ACHN (cell line): ENCODE measurements around the gene TMEM106A.
"Not testable (repeated sequence)": the region's sequence is repeated elsewhere in the genome, so short reads cannot be mapped to it uniquely, and the experiment has no call there.

Source experiments
- DNase-seq: peaks from one replicate; pipeline ENCODE4 v3.0.0-alpha.2; 2015
- in situ Hi-C: cut with HindIII; loops from 2 replicates; pipeline ENCODE4 v1.10.0; 2017; ENCODE audit warnings: low sequenced_read_pairs, low pct_ligation_motif_present, low pct_unique_long_range_greater_than_20kb

The TMEM106A gene

DNA sequence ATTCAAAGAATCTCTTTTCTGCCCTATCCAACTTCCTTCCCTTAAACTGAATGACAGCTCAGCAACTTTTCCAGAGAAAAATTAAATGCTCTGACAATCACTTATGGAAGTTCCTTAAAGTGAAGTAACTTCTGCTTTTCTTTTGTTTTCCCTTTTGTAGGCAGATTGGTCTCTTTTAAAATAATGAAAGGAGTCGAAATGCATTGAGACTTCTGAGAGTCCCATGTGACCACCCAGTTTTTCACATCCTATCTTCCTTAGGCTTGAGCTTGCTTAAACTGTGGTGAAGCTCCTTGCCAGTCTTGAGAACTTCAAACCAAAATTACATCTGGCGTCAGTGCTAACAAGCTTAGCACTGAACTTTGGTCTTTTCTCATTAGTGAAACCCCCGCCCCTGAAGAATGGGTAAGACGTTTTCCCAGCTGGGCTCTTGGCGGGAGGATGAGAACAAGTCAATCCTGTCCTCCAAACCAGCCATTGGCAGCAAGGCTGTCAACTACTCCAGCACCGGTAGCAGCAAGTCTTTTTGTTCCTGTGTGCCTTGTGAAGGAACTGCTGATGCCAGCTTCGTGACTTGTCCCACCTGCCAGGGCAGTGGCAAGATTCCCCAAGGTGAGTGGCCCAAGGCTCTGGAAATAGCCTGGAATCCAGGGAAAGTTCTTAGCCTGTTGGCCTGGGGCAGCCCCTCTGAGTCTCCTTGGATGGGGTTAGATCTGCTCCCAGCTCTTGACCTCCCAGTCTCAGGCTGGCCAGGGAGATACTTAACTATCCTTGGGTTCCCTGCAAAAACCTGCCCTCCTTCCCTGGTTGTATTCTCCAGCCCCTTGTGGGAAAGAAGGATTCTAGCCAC lies 1.2 kb downstream of the TMEM106A start:
- DNase-seq = no peak
- in situ Hi-C loops = no loop called here

GRCh38 chr17:43213545-43213944 lies 1.9 kb downstream of the TMEM106A start:
- DNase-seq = no peak
- in situ Hi-C loops = no loop called here

- DNase-seq = no peak
- in situ Hi-C loops = no loop called here
Observed at GRCh38 chr17:43215341-43215740, 3.7 kb downstream of the TMEM106A start.

DNA sequence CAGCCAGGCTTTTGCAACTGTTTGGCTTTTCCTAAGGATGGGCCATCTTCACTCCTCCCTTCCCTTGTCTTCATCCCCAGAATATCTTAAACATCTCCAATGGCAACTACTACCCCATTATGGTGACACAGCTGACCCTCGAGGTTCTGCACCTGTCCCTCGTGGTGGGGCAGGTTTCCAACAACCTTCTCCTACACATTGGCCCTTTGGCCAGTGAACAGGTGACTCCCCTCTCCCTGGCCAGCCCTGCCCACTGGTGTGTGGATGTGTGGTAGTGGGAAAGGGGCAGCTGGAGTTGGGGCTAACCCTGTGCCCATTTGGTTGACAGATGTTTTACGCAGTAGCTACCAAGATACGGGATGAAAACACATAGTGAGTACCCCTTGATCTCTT lies 4.7 kb downstream of the TMEM106A start:
- no peak for DNase-seq
- in situ Hi-C loops = no loop called here

- in situ Hi-C loops = no loop called here
Observed at GRCh38 chr17:43216762-43217613, 5.3 kb downstream of the TMEM106A start.

DNA sequence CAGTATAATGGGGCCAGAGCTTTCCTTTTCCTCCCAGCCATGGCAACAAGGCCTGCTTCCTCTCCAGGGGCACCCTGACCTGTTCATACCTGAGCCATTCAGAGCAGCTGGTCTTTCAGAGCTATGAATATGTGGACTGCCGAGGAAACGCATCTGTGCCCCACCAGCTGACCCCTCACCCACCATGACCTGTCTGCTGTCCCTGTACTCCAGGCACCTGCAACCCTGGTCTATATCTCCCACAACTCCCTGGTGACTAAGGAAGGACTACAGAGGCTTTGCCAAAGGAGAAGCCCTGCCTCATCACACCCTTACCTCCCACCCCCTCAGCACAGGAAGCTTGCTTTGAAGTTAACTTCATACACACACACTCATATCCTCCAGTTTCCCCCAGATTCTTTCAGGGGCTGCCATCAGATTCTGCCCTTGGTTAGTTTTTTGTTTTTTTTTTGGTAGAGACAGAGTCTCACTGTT lies 6.0 kb downstream of the TMEM106A start:
- no peak for DNase-seq
- in situ Hi-C loops = no loop called here

More at GRCh38 chr17:43216762-43217613, 5.3 kb downstream of the TMEM106A start:
- no peak for DNase-seq

DNA sequence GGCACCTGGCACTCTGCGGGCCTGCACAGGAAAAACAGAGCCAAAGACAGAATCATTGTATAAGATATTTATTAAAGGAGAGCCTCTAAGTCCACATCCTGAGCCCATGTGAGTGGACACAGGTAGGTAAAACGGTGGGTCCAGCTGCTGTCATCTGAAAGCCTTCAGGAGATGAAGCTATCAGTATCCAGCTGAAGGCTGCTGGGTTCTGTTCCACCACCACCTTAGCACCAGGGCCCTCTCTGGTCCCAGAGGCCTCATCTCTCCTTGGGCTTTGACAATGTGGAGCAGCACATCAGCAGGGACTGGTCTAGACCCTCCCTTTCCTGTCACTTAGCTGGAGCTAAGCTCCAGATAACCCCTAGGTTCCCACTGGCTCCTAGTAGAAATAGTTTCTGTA lies 7.3 kb downstream of the TMEM106A start:
- in situ Hi-C loops = no loop called here
- no peak for DNase-seq

DNA sequence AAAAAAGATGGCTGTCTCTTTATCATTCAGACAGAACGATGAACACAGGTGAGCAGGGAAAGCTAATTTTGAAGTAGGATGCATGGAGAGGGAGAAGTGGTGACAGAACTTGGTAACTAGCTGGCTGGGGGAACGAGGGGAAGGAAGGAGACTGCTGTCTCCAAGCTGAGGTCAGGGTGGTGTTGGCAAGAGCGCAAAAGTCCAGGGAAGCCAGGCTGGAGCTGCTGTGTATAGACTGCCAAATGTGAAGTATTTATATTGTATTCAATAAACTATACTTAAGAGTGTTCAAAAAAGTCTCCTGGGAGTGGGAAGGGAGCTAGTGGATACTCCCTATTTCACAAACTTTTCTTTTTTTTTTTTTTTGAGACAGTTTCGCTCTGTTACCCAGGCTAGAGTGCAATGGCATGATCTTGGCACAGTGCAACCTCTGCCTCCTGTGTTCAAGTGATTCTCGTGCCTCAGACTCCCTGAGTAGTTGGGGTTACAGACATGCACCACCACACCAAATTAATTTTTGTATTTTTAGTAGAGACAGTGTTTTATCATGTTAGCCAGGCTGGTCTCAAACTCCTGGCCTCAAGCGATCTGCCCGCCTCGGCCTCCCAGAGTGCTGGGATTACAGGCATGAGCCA lies 8.2 kb downstream of the TMEM106A start:
- in situ Hi-C loops = no loop called here
- DNase-seq = no peak

- in situ Hi-C loops = no loop called here
- no peak for DNase-seq
Observed at GRCh38 chr17:43220511-43221125, 8.9 kb downstream of the TMEM106A start.

GRCh38 chr17:43224146-43224705 lies 12.6 kb downstream of the TMEM106A start:
- no peak for DNase-seq
- in situ Hi-C loops = no loop called here

DNA sequence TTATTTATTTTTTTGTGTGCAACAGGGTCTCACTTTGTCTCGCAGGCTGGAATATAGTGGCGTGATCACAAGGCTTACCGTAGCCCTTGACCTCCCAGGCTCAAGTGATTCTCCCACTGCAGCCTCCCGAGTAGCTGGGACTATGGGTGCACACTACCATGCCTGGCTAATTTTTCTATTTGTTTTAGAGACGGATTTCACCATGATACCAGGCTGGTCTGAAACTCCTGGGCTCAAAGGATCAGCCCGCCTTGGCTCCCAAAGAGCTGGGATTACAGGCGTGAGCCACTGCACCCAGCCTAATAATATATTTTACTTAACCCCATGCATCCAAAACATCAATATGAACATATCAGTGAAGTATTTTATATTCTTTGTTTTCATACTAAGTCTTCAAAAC lies 14.7 kb downstream of the TMEM106A start:
- no peak for DNase-seq
- in situ Hi-C loops = no loop called here

DNA sequence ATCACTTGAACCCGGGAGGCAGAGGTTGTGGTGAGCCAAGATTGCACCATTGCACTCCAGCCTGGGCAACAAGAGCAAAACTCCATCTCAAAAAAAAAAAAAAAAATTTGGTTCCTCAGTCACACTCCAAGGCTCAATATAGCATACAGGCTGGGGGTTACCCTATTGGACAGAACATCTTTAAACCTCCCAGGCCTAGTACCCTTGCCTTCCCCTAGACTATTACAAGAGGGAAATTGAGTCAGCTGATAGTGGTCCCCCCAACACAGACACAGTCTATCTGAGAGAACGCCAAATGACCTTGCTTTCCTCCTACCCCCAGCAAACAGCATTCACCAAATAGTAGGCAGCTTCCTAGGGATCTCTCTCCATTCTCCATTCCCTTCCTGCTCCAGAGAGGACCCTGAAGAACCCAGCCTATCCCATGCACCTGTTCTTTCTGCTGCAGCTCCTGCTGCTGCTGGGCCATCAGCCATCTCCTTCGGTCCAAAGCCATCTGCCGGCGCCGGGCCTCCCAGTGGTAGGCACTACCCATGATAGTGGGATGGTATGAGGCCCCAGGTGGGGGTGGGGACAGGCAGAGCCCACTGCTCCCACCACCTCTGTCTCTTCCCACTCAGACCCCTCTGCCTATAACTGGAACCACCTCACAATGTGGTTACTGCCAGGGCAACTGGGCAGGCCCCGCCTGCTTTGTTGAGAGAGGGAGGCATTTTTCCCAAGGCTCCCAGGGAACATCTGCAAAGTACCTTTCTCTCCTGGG lies 16.5 kb downstream of the TMEM106A start, which contains the start of gene CCDC200:
TSS of gene CCDC200 (minus strand) at position 604 of the 763 bp plus-strand sequence. CDS start at position 535, 69 bp downstream.
- DNase-seq, in situ Hi-C loops: not testable (repeated sequence)

DNA sequence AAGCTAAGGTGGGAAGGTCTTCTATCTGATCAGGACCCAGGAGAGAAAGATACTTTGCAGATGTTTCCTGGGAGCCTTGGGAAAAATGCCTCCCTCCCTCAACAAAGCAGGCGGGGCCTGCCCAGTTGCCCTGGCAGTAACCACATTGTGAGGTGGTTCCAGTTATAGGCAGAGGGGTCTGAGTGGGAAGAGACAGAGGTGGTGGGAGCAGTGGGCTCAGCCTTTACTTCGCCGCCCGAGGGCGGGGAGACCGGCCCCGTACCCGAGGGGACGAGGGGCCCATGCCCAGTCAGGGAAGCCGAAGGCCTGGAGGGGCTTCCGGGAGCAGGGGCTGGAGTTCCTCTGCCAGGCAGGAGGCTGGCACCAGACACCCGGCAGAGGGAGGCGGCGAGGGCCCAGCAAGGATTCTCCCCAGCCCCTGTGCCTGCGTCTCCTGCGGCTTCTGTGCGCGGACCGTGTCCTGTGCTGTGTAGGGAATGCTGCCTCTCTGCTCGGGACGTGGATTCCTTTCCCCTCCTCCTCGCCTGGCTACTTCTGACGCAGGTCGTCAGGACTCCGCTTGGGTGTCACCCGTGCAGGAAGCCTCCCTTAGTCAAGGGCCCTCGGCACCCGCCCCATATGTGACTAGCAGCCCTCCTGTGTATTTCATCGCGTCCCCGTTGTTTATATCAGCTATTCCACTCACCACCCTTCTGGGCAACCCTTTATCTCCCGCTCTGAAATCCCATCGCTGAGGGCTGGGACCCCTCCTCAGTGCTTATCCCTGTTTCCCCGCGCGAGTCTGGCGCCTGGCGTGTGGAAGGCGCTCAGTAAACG lies 19.7 kb downstream of the TMEM106A start:
- in situ Hi-C loops, DNase-seq: not testable (repeated sequence)

DNA sequence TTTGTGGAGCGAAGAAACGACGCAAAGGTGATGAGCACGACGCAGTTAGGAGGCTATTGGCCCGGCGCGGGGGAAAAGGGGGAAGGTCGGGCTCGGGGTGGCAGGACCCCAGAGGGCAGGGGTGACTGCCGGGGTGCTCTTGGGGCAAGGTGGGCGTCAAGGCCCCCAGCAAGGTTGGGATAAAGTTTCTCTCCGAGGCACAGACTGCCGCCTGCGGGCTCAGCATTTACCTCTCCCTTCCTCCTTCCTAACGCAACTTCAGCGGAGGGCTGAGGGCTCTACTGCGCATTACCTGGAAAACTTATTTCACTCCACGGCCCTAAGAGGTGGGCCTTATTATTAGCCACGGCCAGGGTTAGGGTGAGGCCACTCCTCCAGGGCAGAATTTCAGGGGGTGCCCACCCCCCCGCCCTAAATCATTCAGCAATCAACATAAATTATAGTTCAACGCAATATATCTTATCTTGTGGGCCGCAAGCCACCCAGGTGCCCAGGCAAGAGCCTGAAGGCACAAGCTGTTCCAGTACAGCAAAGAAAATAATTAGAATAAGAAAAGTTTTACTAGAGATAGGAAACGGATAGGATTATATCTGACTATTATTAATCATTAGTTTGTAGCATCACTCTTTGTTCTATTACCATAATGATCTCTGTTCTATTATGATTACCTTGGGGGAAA lies 20.5 kb downstream of the TMEM106A start:
- not testable (repeated sequence) for DNase-seq

GRCh38 chr17:43233263-43233662 lies 21.6 kb downstream of the TMEM106A start:
- in situ Hi-C loops, DNase-seq: not testable (repeated sequence)

More for the DNA sequence above, 20.5 kb downstream of the TMEM106A start:
- in situ Hi-C loops = not testable (repeated sequence)

- in situ Hi-C loops, DNase-seq: not testable (repeated sequence)
Observed at GRCh38 chr17:43233877-43234276, 22.2 kb downstream of the TMEM106A start, which contains the start of gene RNU2-1. RNU2-1 (minus strand) TSS chr17:43233977.
